SK-N-MC (cell line): ENCODE measurements around the gene NRGN.

Source experiments
- EZH2 ChIP-seq: fragments of 200-600 bp; sonication (generic); IDR thresholded peaks from one replicate; pipeline ENCODE4 v1.6.1; 2017; ENCODE audit warnings: antibody characterized with exemption
- FOXP2 ChIP-seq: optimal IDR thresholded peaks from 2 replicates; pipeline ENCODE3; 2011; ENCODE audit warnings: mild to moderate bottlenecking, moderate library complexity; ENCODE audit not compliant: insufficient read depth; ENCODE audit errors: extremely low read length, control extremely low read depth
- POLR2AphosphoS5 ChIP-seq: IDR thresholded peaks from 2 replicates; pipeline ENCODE4 v1.6.1; 2012; ENCODE audit warnings: mild to moderate bottlenecking, low read depth, low read length, borderline replicate concordance

GRCh38 chr11:124712392-124712791 is 27.4 kb upstream of the NRGN start:
- no peak for TF ChIP-seq POLR2AphosphoS5
- no peak for TF ChIP-seq EZH2
- TF ChIP-seq FOXP2, result no peak
